Endodermal cell (in vitro differentiated cells): ENCODE results near the gene ADAMTS4. TPM values are rescaled to one million over a fixed set of nuclear protein-coding genes. Genes with fewer than 3 reads are reported as not detected.

Experiments used
- DNase-seq: peaks from one replicate; pipeline ENCODE4 v3.0.0-alpha.2; 2017
- H3K27ac ChIP-seq: 2 replicates; pipeline ENCODE4 v1.5.1; 2013; ENCODE audit warnings: mild to moderate bottlenecking, low read depth, low read length, moderate library complexity
- H3K27me3 ChIP-seq: 2 replicates; pipeline ENCODE4 v1.6.1; 2013; ENCODE audit warnings: mild to moderate bottlenecking, low read length, moderate library complexity; ENCODE audit not compliant: insufficient read depth, control insufficient read depth, poor library complexity, severe bottlenecking
- H3K36me3 ChIP-seq: 2 replicates; pipeline ENCODE4 v1.7.0; 2013; ENCODE audit warnings: mild to moderate bottlenecking, low read length, moderate library complexity; ENCODE audit not compliant: control insufficient read depth, insufficient read depth
- H3K4me1 ChIP-seq: one replicate; pipeline ENCODE4 v1.7.0; 2013; ENCODE audit warnings: low read length; ENCODE audit not compliant: control insufficient read depth, insufficient read depth
- H3K4me3 ChIP-seq: 2 replicates; pipeline ENCODE4 v1.5.1; 2013; ENCODE audit warnings: mild to moderate bottlenecking, low read length, moderate library complexity
- H3K9ac ChIP-seq: 2 replicates; pipeline ENCODE4 v1.6.1; 2013; ENCODE audit warnings: mild to moderate bottlenecking, low read length, moderate library complexity; ENCODE audit not compliant: poor library complexity, severe bottlenecking; ENCODE audit errors: extremely low read depth
- H3K9me3 ChIP-seq: 2 replicates; pipeline ENCODE4 v1.6.1; 2013; ENCODE audit warnings: mild to moderate bottlenecking, low read length, moderate library complexity; ENCODE audit not compliant: control insufficient read depth
- H3K27ac Mint-ChIP-seq: 2 replicates; pipeline ENCODE4 v1.8.0; 2020; ENCODE audit warnings: mixed read lengths
- H3K27me3 Mint-ChIP-seq: 2 replicates; pipeline ENCODE4 v1.8.0; 2021; ENCODE audit warnings: mild to moderate bottlenecking, mixed read lengths; ENCODE audit not compliant: insufficient read depth
- H3K36me3 Mint-ChIP-seq: 2 replicates; pipeline ENCODE4 v1.8.0; 2020; ENCODE audit warnings: low read depth, mixed read lengths
- H3K4me1 Mint-ChIP-seq: 2 replicates; pipeline ENCODE4 v1.8.0; 2020; ENCODE audit warnings: mixed read lengths
- H3K4me3 Mint-ChIP-seq: 2 replicates; pipeline ENCODE4 v1.8.0; 2020; ENCODE audit warnings: mild to moderate bottlenecking, moderate library complexity, mixed read lengths
- H3K9me3 Mint-ChIP-seq: 2 replicates; pipeline ENCODE4 v1.8.0; 2020; ENCODE audit warnings: mild to moderate bottlenecking, mixed read lengths
- CTCF ChIP-seq: fragments of 200-600 bp; sonication (generic); conservative IDR thresholded peaks from 2 replicates; pipeline ENCODE4 v1.5.0; 2021; ENCODE audit warnings: antibody characterized with exemption, mild to moderate bottlenecking
- WGBS, 2 experiments: methylation state at CpG; one replicate each; pipeline versions ENCODE4 v1.1.5 to v1.1.7; 2013; ENCODE audit warnings: missing lambda C conversion rate in 2 of 2, mixed read lengths in 1 of 2; ENCODE audit not compliant: insufficient coverage in 1 of 2, insufficient read length in 1 of 2; 5-methylcytosine and 5-hydroxymethylcytosine counted together
- total RNA-seq, 2 donors: library from RNA; stranded (reverse); fragmentation: NEBNext Ultra II Directional in 1 of 2; extraction: Animal tissue kit (Norgen Biotek cat#: 25700) in 1 of 2; gene quantifications; 2 replicates in 1 of 2; 3 replicates in 1 of 2; pipeline ENCODE4 v1.2.1, GENCODE V29; 2021

The ADAMTS4 gene
- total RNA-seq, 2 donors from 2014 or later = 4.4 to 9.6 TPM

DNA sequence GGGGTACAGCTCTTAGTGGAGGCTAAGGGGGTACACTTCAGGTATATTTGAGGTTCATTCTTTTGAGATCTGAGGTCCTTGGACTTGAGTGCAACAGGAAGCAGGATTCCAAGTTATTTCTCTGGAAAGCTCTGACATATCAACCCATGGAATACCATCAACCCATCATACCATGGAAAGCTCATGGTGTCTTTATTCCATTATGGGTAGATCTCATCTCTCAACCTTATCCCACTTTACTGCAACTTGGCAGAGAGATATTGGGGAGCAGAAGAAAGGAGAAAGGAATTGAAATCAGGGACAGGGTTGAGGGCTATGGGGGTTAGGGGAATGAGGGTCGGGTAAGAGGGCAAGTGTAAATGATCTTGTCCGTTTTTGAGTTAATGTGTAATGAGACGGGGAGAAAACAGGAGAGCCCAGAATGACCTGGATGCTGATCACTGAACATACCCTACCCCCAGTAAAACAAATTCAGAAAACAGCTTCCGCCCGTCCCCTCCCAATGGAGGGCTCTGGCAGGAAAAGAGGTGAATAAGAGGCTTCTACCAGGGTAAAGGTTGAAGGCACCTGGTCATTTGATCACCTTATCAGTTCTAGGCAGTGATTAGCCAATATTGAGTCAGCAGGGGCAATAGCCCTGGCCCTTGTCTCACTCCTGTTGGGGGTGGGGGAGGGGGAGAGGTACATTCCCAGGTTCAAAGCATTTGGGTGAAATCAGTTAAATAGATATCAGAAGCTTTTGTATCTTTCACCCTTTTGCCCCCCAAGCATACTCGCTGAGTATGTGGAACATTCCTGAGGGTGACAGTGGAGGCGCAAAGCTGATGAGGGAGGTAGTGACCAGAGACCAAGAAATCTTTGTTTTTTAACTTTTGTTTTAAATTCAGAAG lies 25.2 kb upstream of the ADAMTS4 start:
- H3K27ac Mint-ChIP-seq = peak overlapping the region; percentile 85
- no peak for TF ChIP-seq CTCF
- peaks cover 20% of the 10 kb centered on the region for H3K36me3 Mint-ChIP-seq
- H3K9ac ChIP-seq = no peak overlapping the region
- H3K27me3 ChIP-seq = no peaks in the 10 kb centered on the region
- H3K27me3 Mint-ChIP-seq = no peaks in the 10 kb centered on the region
- H3K4me1 Mint-ChIP-seq = peaks cover 57% of the 10 kb centered on the region
- peak overlapping the region; percentile 48 for H3K4me3 Mint-ChIP-seq
- H3K9me3 ChIP-seq = no peaks in the 10 kb centered on the region
- WGBS, 2 experiments = 87 to 97% methylated on average over 4 to 7 of the region's 7 CpGs
- H3K4me1 ChIP-seq = peaks cover 14% of the 10 kb centered on the region
- H3K9me3 Mint-ChIP-seq = no peaks in the 10 kb centered on the region
- no peak overlapping the region for H3K27ac ChIP-seq
- peaks cover 13% of the 10 kb centered on the region for H3K36me3 ChIP-seq
- peak overlapping the region; percentile 76 for H3K4me3 ChIP-seq
- peak; percentile 71 for DNase-seq

DNA sequence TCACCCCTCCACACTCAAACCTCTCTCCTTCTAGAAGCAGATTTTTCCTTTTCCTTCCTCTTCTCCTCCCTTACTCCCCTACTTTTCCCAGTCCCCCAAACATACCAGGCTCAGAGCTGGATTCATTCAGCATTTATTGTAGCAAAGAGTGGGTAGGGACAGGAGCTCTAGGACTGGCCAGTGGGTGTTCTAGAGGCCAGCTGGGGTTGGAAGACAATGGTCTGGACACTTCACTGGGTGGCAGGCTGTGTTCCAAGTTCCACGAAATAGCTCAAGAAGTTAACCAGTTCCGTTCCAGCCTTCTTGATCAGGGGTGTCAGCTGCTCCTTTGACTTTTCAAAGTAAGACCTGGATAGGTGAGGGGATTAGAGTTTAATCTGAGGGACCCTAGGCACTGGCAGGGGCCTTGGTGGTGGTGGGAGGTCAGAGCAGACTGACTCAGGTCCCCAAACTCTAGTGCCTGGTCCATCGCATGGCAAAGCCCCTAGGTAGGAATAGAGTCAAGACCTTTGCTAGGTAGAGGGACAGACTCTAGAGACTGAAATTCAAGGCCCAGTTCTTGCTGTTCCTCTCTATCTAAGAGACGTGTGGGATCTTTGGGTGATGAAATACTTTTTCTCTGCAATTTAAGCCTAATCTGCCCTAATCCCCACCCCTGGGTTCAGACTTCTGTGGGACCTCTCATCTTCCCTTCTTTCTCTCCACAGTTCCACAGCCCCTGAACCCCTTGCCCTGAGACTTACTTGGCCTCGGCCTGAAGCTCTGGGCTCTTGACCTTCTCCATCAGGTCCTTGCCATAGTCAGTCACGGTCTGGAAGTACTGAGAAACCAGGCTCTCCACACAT lies 23.5 kb upstream of the ADAMTS4 start:
- no peak overlapping the region for H3K9ac ChIP-seq
- peaks cover 12% of the 10 kb centered on the region for H3K36me3 Mint-ChIP-seq
- H3K4me3 Mint-ChIP-seq = peak overlapping the region; percentile 48
- H3K27me3 Mint-ChIP-seq = no peaks in the 10 kb centered on the region
- no peak for TF ChIP-seq CTCF
- 97% methylated on average over 3 to 6 of the region's 6 CpGs for WGBS, 2 experiments
- no peaks in the 10 kb centered on the region for H3K9me3 ChIP-seq
- H3K27me3 ChIP-seq = no peaks in the 10 kb centered on the region
- no peaks in the 10 kb centered on the region for H3K9me3 Mint-ChIP-seq
- peaks cover 14% of the 10 kb centered on the region for H3K4me1 ChIP-seq
- H3K27ac Mint-ChIP-seq = no peak overlapping the region
- H3K4me1 Mint-ChIP-seq = peaks cover 72% of the 10 kb centered on the region
- no peak overlapping the region for H3K27ac ChIP-seq
- no peak for DNase-seq
- H3K4me3 ChIP-seq = peak overlapping the region; percentile 76
- H3K36me3 ChIP-seq = no peaks in the 10 kb centered on the region

GRCh38 chr1:161220002-161220401 lies 21.1 kb upstream of the ADAMTS4 start:
- no peak overlapping the region for H3K4me3 ChIP-seq
- DNase-seq = no peak
- Mint-ChIP-seq H3K4me3 (no peak overlapping the region), H3K4me1 (peaks cover 64% of the 10 kb centered on the region), H3K27ac (no peak overlapping the region), H3K9me3 (no peaks in the 10 kb centered on the region), H3K36me3 (peaks cover 15% of the 10 kb centered on the region), H3K27me3 (no peaks in the 10 kb centered on the region)
- H3K9me3 ChIP-seq = no peaks in the 10 kb centered on the region
- no peak for TF ChIP-seq CTCF
- H3K4me1 ChIP-seq = peaks cover 8% of the 10 kb centered on the region
- no peak overlapping the region for H3K9ac ChIP-seq
- H3K27me3 ChIP-seq = no peaks in the 10 kb centered on the region
- H3K36me3 ChIP-seq = peaks cover 4% of the 10 kb centered on the region
- H3K27ac ChIP-seq = no peak overlapping the region
- 95 to 98% methylated on average over 4 to 5 of the region's 5 CpGs for WGBS, 2 experiments
